CD4-positive, alpha-beta T cell treated with Interleukin-4 for 4 hours (primary cell): ENCODE data around the gene LYPD4.

Experiments used
- DNase-seq: peaks from one replicate; pipeline ENCODE4 v3.0.0-alpha.2; 2020

The LYPD4 gene

DNA sequence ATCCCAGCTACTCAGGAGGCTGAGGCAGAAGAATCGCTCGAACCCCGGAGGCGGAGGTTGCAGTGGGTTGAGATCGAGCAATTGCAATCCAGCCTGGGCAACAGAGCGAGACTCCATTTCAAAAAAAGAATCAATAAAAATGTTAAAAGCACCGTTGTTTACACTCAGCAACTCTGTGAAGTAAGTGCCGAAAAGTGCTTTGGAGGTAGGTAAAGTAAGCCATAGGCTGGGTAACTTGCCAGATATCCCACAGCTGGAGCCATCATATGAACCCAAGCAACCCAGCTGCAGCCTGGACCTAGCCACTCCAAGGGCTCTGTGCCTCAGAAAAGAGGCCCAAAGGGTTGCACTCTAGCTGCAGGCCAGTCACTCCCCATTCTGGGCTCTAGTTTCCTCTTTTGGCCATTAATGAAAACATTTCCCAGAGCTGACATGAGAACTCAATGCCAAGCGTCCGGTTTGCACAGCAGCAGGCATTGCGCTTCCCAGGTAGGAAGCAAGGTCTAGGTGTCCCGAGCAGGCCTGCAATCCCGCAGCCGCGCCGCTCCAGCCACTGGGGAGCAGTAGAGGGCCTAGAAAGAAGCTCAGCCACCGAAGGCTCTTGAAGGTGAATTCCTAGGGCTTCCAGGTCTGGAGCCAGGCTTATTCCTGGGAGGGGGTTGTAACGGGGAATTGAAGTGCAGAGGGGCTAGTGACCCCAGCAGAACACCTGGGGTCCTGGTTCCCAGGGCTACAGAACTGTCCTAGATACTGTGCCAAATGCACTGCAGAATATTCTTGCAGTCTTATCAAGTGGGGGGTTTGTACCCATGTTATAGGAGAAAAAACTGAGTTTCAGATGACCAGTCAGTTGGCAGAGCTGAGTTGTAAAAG is 28.5 kb upstream of the LYPD4 start:
- peak; percentile 67 for DNase-seq

DNA sequence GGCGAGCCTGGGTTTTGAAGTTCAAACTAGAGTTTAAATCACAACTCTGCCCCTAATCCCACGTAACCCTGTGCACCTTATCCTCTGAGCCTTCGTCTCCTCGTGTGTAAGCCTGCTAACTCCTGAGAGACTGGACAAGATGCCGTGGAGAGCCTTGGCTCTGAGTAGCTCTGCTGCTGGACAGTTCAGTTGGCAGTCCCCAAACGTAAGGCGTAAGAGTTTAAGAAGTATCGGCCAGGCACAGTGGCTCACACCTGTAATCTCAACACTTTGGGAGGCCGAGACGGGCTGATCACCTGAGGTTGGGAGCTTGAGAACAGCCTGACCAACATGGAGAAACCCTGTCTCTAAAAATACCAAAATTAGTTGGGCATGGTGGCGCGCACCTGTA is 27.9 kb upstream of the LYPD4 start:
- DNase-seq: no peak

DNA sequence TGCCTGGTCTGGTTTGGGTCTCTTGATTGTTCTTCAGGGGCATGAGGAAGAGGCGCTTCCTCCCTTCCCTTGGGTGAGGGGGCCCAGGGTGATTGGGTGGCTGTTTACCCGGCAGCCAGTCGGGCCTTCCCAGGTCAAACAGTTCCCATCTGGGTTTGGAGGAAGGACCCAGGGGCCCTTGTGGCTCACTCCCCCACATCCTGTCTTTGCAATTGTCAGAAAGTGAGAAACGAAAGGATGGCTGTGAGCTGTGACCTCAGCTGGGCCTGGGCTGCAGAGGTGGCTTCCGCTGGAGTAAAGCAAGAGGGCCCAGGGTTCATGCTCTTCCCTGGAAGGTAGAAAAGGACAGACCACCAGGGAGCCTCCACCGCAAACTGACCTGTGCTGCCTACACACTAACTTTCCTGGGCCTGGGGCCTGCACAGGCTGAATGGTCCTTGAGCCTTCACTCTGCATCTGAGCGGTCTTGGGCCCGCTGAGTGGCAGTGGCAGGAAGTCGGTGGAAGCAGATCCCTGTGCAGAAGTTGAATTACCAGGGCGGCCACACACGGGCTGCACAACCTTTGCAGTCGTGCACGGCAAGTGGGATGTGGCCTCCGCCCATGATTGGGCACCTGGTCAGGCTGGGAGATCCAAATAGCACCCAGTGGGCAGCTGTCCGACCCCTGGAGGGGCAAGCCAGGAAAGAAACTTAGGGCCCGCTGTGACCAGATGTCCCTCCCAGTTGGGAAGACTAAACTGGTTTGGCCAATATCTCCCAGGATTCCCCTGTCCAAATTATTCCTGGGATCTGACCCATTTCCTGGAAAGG is 27.3 kb upstream of the LYPD4 start:
- peak; percentile 63 for DNase-seq

DNA sequence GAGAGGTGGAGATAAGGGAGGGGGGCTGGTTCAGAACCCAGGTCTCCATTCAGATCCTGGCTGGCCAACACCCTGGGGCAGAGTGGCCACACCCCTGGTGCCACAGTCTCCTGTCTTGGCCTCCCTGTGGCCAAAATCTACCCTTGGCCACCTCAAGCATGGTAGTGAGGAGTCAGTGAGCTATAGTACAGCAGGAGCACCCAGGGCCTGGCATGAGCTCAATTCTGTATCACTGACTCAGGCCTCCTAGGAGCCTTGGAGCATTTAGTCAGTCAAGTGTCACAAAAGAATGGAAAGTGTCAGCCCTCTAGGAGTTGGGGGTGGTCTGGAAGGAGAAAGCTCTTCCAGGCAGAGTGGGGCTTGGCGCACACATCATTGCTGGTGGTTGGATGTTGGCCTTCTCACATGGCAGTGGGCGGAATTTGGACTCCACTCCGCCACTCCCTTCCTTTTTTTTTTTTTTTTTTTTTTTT is 26.0 kb upstream of the LYPD4 start:
- no peak for DNase-seq

DNA sequence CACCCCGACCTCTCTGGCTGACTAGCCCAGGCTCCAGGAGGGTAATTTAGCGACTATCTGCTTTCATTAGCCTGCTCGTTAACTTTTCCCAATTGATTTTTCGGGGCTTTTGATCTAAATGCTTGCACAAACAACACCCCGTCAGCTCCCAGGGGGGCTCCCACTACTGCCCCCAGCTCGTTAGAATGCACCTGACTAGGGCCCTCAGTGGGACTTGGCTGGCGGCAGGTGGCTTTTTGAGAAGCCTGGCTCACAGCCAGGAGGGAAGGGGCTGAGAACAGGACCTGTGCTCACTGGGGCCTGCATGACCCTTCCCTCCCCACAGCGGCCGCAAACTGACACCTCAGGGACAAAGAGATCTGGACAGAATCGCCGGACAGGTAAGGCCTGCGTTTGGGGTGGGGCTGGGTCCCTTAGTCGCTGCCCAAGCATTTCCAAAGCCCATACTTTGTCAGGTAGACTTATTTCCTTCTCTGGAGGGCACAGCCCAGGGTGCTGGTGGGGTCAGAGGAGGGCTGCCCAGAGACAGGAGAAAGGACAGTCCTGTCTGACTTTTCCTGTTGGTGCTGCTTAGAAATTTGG is 25.0 kb upstream of the LYPD4 start:
- DNase-seq: no peak

DNA sequence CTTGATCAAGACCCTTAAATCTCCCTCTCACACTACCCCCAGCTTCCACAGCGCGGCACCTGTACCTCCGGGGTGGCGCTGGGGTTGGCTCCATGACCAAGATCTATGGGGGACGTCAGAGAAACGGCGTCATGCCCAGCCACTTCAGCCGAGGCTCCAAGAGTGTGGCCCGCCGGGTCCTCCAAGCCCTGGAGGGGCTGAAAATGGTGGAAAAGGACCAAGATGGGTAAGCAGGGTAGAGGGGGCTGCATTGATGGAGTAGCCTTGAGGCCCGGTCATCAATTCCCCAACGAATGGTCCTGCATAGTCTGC is 24.5 kb upstream of the LYPD4 start:
- DNase-seq: no peak

DNA sequence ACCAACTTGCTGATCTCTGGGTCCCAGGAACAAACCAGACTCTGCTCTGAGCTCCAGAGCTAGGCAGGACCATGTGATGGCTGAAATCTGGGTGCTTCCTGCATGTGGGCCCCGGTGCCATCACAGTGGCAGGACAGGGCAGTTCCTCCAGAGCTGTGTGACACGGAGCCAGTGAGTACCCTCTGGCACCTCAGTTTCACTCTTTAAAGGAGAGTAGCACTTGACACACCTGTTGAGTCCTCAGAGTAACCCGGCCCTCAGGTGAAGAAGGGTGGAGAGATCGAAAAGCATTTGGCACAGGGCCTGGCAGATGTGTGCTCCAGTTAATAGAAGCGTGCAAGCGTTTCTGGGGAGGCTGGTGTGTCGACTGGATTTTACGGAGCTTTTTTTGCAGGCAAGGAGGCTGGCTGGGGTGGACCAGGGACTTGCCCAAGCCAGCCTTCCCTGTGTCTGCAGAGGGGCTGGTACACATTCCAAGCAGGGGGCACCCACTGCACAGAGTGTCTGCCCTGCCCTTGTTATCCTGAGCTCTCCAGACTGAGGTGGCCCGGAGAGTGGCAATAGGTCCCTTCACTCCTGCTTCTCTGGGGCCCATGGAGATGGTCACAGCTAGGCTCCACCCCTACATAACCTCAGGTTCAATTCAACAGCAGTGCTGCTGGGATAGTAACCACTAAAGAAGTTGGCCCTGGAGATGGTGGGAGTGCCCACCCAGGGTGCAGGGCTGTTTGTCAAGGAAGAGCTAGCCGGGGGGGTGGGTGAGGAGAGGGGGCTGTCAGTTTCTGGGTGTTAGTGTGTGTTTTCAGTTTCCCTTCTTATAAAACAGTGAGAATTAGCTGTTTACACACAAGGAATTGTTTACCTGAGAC is 23.9 kb upstream of the LYPD4 start:
- no peak for DNase-seq

DNA sequence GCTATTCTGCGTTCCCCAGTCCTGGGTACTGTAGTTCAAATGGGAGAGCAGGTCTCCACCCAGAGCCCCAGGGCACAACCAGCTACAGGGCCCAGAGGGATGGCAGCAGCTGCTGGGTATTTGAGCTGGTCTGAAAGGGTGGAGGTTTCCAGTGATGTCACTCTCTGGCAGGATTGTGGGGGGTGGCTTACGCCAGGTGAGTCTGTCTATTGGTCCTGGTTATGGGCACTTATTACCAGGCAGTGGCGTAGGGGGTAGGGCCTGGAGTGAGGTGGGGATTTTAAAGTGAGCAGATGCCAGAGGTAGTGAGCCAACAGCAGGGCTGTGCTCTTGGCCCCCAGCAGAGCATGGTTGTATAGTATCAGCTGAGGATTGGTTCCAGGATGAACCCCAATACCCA is 21.8 kb upstream of the LYPD4 start:
- no peak for DNase-seq

DNA sequence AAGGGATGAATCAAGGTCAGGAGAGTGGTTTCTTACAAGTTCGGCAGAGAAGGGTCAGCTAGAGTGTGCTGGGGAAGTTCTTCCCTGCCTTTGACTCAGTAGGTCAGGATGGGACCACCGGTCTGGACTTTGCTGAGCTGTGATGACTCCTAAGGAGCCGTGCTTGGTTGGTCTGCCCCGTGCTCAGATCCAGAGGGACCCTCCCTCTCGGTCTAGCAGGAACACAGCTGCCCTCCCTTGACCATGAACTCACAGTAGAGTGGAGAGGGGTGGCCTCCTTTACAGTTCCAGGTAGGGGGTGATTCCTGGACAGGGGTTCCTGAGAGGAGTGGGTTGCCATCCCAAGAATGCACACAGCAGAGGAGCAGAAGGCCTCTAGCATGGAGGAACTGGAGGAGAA is 19.9 kb upstream of the LYPD4 start:
- DNase-seq: no peak

DNA sequence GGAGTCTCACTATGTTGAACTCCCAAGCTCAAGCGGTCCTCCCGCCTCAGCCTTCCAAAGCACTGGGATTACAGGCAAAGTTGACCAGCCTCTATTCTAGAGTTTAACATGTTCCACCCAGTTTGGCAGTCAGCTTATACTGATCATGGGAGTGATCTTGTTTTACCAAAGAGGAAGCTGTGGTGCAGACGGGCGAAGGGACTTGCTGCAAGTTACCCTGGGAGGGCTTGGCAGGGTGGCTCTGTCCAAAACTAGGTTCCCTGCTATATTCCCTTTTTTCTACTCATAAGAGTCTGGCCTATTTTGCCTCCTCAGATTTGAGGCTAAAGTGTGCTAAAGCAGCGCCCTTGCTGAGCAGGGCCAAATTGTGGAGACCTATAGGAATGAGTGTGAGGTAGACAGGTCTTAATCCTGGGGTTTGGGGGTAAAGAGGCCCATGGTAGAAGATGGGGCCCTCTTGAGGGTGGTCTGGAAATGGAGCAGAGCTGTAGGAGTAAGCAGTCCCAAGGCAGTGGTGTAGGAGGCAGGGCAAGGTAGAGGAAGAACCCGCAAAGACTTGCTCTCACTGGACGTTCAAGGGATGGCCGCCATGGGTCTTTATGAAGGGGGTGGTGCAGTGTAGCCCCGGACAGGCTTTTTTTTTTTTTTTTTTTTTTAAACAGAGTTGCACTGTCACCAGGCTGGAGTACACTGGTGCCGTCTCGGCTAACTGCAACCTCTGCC is 18.9 kb upstream of the LYPD4 start:
- DNase-seq: no peak

DNA sequence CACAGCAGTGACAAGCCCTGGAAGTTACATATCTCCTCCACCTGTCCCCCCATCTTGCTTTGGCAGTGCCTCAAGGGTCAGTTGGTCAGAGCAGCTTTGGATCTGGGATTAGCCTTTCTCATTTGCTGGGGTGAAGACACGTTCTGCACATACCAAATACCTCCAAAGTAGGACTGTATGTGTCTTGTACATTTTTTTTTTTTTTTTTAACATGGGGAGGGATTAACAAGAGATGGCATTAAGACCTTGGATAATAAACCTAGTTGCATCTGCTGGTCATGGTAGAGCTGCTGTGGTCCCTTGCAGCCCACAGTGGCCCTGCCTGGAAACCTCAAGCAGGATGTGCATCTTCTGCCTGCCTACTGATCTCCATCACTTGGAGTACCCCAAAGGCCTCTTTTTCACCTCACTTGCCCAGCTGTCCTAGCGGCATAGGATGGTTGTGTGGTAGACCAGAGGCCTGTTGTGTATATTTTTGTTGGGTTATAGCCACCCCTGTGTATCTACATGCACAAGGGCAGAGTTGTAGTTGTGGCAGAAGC is 18.0 kb upstream of the LYPD4 start:
- DNase-seq: no peak

DNA sequence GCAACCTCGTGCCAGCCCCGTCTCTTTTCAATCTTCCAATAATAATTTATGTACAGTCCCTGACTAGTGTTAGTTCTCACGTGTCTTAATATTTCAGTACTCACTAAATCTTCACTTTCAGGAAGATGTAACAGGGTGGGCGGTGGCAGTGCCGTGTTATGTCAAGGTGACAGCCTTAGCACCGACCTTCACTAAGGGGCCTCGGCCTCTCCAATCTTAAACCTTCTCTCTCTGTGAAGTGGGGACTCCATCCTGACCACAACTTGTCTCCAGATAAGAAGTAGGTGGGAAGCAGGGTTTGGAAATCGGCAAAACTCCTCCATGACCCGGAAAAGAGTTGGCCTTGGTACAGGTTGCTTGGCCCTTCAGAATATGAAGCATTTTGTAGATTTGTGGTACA is 17.4 kb upstream of the LYPD4 start:
- DNase-seq: no peak

DNA sequence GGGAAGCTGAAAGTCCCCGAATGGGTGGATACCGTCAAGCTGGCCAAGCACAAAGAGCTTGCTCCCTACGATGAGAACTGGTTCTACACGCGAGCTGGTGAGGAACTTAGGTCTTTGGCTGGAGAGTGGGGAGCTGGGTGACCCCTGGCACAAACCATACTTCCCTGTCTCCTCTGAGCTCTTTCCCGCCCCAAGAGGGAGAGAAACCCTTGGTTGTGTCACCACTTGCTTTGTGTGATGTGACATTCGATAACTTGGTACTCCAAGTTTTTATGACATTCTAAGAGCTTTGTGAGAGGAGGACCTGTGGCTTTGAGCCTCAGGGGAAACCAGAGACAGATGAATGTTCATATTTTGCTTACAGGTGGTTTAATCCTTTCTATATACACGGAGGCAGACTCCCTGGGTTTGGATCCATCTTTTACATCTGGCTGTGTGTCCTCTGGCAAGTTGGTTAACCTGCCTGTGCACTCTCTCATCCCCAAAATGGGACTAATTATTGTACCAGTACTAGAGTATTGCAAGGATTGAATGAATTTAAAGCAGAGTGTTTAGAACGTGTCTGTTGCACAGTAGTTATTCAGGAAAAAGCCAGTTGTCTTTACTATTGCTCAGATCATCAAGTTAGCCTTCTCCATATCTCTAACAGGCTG is 16.8 kb upstream of the LYPD4 start:
- no peak for DNase-seq

DNA sequence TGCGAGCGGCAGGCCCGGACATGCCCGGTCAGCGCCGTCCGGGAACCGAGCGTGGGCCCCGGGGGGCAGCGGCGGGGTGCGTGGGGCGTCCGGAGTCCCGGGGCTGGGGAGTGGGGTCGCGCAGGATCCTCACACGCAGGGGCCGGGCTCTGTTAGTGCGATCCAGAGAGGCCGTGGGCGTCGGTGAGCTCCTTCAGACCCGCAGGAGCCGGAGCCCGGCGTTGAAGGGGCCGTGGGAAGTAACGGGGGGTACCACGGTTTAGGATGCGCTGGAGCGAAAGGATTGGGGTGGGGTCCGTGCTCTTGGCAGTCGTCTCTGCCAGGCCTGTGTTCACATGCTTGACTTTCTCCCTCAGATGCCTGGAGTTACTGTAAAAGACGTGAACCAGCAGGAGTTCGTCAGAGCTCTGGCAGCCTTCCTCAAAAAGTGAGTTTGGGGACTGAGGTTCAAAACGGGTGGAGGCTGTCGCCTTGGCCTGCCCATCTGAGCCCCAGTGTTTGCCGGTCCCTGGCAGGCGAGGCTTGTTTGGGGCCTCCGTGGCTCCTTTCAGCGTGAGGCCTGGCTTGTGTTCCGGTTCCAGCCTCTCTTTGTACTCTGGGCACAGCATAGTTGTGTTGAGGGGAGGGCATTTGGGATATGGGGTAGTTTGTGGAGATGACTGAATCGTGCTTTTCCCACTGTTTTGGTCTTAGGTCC is 16.1 kb upstream of the LYPD4 start:
- no peak for DNase-seq

DNA sequence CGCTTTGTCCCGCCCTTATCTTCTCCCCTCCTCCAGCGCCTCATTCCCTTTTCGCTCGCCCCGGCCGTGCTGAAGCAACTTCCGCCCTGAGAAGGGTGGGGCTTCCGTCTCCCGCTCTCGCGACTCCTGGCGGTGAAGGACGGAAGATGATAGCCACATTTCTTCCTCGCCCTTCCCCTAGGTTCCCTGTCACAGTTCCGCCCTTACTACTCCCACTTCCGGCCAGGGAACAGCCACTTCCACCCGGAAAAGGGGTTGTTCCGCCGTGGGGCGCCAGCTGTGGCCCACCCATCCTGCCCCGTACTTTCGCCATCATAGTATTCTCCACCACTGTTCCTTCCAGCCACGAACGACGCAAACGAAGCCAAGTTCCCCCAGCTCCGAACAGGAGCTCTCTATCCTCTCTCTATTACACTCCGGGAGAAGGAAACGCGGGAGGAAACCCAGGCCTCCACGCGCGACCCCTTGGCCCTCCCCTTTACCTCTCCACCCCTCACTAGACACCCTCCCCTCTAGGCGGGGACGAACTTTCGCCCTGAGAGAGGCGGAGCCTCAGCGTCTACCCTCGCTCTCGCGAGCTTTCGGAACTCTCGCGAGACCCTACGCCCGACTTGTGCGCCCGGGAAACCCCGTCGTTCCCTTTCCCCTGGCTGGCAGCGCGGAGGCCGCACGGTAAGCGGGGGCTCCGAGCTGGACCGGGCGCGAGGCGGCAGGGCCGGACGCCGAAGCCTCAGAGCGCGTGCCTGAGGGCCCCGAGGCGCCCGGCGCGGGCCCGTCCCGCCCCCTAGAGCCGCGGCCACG is 15.3 kb upstream of the LYPD4 start, which contains the start of gene RPS19:
Gene RPS19, plus strand, starts transcription at position 638 of the 801 bp plus-strand sequence. CDS start 520 bp downstream, outside the sequence.
- DNase-seq: peak; percentile 98

DNA sequence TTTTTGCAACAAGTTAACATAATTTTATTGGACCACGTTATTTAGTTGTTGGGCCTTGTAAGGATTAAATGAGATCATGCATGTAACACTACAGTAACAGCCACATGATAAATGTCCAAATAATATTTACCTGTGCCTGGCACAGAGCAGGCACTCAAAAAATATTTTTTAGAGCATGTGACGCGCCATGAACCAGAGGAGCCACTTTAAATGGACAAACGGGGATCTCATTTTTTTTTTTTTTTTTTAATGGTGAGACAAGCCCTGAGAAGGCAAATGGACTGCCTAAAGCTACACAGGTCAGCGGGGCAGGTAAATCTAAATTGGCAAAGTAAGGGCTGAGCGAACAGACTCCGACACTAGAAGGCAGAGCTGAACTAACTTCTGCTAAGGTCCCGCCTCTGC is 14.7 kb upstream of the LYPD4 start:
- no peak for DNase-seq

DNA sequence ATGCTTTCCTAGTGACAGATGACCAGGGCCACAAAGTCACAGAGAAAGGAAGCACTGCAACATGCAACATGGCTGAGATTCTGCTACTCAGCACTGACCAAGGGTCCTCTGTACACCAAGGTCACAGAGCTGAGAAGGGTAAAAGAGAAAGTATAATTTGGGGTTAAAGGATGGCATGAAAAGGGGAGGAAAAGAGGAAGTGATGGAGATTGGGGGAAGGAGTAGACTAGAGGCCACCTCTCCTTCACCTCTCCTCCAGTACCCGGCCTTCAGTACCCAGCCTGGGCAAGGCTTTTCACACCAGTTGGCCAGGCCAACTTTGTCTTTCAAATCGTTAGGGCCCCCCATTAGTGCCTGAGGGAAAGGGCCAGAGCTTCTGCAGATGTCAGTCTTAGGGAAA is 9.3 kb upstream of the LYPD4 start:
- DNase-seq: no peak

DNA sequence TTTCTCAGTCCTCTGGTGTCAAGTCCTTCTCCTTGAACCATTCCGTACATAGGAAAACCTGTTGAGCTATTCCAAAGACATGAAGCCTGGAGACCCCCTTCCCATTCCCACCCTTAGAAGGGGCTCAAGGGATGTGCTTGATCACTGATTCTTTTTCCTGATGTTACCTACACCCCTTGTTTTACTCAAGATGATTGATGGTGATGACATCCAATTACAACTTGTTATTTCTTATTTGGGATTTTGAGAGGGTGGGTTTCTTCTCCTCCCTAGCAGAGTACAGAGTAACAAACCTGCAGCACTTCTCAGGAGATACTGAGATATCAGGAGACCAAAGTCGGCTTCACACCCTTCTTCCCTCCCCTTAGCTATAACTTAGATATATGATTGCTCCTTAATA is 8.9 kb upstream of the LYPD4 start:
- DNase-seq: no peak

DNA sequence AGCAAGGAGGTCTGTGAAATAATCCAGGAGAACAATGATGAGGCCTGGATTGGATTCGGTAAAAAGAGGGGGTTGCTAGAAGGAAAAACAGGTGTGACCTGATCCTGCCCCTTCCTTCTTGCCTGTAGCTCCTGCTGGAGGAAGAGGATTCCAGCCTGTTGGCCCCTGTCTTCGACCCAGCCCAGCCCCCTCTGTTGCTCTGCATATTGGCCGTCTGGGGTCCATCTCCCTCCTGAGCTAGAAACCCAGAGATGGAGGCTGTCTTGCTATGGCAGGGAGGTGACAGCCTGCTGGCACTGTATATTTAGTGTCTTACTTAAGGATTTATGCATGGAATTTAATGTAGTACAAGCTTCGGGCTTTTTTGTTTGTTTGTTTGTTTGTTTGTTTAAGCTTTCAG is 7.0 kb upstream of the LYPD4 start:
- no peak for DNase-seq

DNA sequence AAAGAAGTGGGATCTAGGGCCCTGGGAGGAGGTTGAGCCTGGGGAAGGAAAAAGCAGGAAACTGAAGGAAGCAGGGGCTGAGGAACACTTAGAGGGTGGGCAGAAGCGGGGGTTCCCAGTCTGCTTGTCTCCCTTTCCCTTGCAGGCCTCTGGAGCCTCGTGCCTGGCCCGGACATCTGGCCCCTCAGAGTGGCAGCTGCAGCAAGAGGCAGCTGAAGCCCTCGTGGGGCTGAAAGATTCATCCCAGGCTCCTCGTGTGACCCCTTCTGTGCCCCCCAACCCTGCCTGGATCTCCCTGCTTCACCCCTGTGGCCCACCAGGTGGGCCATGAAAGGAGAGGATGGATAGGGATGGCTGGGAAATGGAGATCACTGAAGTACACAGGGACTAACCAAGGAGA is 5.9 kb upstream of the LYPD4 start:
- no peak for DNase-seq
